GM12891 (cell line): ENCODE results near the gene IFT57.

Experiments
- DNase-seq: peaks from one replicate; pipeline ENCODE4 v3.0.0; 2011; ENCODE audit warnings: low spot score; ENCODE audit not compliant: insufficient read length
- FAIRE-seq: peaks from 2 replicates; lab custom pipeline; 2011; peaks lifted over from hg19 to GRCh38; lab: Jason Lieb, UNC
- PAX5 ChIP-seq: IDR thresholded peaks from 2 replicates; pipeline ENCODE4 v1.6.1; 2011; ENCODE audit warnings: low read length, moderate library complexity, mild to moderate bottlenecking; ENCODE audit not compliant: insufficient read depth, severe bottlenecking
- POLR2A ChIP-seq: IDR thresholded peaks from 2 replicates; pipeline ENCODE4 v1.6.1; 2011; ENCODE audit warnings: low read depth, low read length, control low read depth
- POLR2AphosphoS5 ChIP-seq: IDR thresholded peaks from 2 replicates; pipeline ENCODE4 v1.6.1; 2011; ENCODE audit warnings: low read depth, low read length, control low read depth
- POU2F2 ChIP-seq: IDR thresholded peaks from 2 replicates; pipeline ENCODE4 v1.6.1; 2011; ENCODE audit warnings: low read depth, mild to moderate bottlenecking, control low read depth, low read length, moderate library complexity
- SPI1 ChIP-seq: IDR thresholded peaks from 2 replicates; pipeline ENCODE4 v1.6.1; 2011; ENCODE audit warnings: low read depth, low read length, control low read depth
- TAF1 ChIP-seq: IDR thresholded peaks from 2 replicates; pipeline ENCODE4 v1.6.1; 2011; ENCODE audit warnings: low read depth, low read length, control low read depth

IFT57 gene

DNA sequence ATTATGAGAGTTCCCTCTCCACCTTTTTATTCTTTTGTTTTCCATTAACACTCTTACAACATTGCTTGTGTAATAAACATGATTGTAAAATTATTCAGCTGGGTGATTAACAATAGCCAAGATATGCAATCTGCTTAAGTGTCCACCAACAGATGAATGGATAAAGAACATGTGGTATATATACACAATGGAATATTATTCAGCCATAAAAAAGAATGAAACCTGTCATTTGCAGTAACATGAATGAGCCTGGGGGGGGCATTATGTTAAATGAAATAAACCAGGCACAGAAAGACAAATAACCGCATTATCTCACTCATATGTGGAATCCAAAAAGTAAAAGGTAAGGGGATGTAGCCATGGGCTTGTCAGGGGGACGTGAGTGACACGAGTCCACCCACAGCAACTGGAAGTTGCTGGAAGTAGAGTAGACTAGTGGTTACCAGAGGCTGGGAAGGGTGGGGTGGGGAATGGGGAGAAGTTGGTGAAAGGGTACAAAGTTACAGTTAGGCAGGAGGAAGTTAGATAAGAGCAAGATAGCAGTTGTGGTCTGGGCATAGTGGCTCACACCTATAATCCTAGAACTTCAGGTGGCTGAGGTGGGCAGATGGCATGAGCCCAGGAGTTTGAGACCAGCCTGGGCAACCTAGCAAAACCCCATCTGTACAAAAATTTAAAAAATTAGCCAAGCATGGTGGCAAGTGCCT lies 102.7 kb downstream of the IFT57 start:
- no peak for TF ChIP-seq POLR2A
- TF ChIP-seq POLR2AphosphoS5: no peak
- no peak for TF ChIP-seq SPI1
- no peak for TF ChIP-seq TAF1
- TF ChIP-seq PAX5: no peak
- TF ChIP-seq POU2F2: no peak
- no peak for DNase-seq
- FAIRE-seq: no peak

DNA sequence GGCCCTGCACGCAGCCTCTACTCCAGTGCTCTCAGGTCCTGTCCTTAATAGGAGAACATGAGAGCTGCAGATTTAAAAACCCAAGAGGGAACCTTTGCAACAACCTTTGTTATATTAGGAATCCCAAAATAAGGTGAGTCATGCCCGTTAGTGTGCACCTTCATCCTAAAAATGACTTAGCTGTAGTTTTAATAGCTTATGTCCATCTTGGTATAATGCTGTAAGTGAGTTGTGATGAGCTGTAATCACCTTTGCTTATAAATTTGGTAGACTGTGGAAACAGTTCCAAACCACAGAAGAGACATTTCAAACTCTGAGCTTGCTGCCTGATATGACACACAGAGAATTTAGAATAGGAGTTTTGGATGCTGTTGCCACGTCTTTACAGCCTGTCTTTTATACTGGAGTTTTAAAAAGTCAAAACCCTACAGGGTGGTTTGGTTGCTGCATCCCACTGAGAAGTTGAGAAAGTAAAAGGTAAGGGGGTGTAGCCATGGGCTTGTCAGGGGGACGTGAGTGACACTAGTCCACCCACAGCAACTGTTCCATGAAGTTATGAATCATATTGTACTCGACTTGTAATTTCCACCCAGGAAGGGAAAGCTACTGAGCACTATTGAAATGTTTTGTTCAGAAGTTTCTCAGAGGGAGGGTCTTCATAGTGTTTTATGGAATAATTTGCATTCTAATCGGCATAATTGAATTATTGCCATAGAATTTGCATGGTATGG lies 104.0 kb downstream of the IFT57 start:
- FAIRE-seq: no peak
- no peak for DNase-seq
- TF ChIP-seq PAX5 (no peak), SPI1 (no peak), TAF1 (no peak), POLR2AphosphoS5 (no peak), POU2F2 (no peak), POLR2A (no peak)

DNA sequence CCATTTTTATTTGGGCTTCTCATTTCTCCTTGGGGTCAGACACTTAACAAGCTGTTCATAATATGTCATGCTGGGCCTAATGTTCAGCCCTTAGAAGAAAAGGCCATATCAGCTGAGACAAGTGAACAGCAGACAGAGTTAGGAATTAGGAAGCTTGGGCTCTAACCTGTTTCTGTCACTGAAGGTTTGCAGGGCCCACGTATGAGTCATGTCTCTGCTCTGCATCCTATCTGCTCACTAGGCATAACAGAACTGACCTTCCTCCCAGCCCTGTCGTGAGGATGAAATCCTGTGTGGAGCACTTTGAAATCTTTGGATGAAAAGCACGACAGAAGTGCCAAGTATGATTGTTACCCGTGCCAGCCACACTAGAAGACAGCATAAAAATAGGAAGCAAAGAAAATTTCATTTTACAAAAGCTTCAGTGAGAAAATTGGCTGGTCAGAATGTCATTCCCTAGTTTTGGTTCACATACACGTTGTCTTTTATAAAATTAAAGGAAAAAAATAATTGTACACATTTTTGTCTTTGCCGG lies 104.9 kb downstream of the IFT57 start:
- TF ChIP-seq PAX5 (no peak), SPI1 (no peak), POLR2AphosphoS5 (no peak), POLR2A (no peak), TAF1 (no peak), POU2F2 (no peak)
- DNase-seq (no peak), FAIRE-seq (no peak)

- no peak for FAIRE-seq
- DNase-seq: no peak
- TF ChIP-seq PAX5: no peak
- no peak for TF ChIP-seq SPI1
- TF ChIP-seq POLR2AphosphoS5: no peak
- TF ChIP-seq POLR2A: no peak
- no peak for TF ChIP-seq POU2F2
- no peak for TF ChIP-seq TAF1
These were observed 107.7 kb downstream of the IFT57 start for GRCh38 chr3:108114423-108115065.

GRCh38 chr3:108113975-108114374 lies 108.2 kb downstream of the IFT57 start:
- FAIRE-seq (no peak), DNase-seq (no peak)
- TF ChIP-seq POLR2AphosphoS5: no peak

- FAIRE-seq: no peak
- no peak for DNase-seq
- no peak for TF ChIP-seq POU2F2
- no peak for TF ChIP-seq POLR2A
- TF ChIP-seq POLR2AphosphoS5: no peak
- TF ChIP-seq SPI1: no peak
- no peak for TF ChIP-seq PAX5
- TF ChIP-seq TAF1: no peak
These were observed 111.3 kb downstream of the IFT57 start for GRCh38 chr3:108110934-108111333.
